ENCODE data around the gene MED15. TPM values are rescaled to one million over a fixed set of nuclear protein-coding genes. Genes with fewer than 3 reads are reported as not detected.

Gene MED15
- polyA plus RNA-seq, 6 donors from 2014 or later = 7.3 to 41.8 (median 17.1) TPM

- Mint-ChIP-seq H3K27ac (no peak overlapping the region), H3K27me3 (peaks cover 4 to 12% (median 8%) of the 10 kb centered on the region in 3 donors), H3K9me3 (no peaks in the 10 kb centered on the region), H3K36me3 (no peaks in the 10 kb centered on the region), H3K4me3 (no peak overlapping the region), H3K4me1 (peaks cover 0 to 9% (median 3%) of the 10 kb centered on the region in 3 donors)
- ATAC-seq (ENCODE audit: low read depth in 2 of 2) (no peak), DNase-seq (no peak)
Measured at GRCh38 chr22:20602609-20603164, 95.3 kb downstream of the MED15 start.

GRCh38 chr22:20604092-20604747 is 96.8 kb downstream of the MED15 start:
- Mint-ChIP-seq H3K27me3 (peaks cover 4 to 12% (median 8%) of the 10 kb centered on the region in 3 donors), H3K4me3 (no peak overlapping the region), H3K4me1 (peaks cover 0 to 9% (median 3%) of the 10 kb centered on the region in 3 donors), H3K27ac (no peak overlapping the region), H3K9me3 (no peaks in the 10 kb centered on the region), H3K36me3 (no peaks in the 10 kb centered on the region)
- ATAC-seq (ENCODE audit: low read depth in 2 of 2) = no peak
- DNase-seq = no peak

GRCh38 chr22:20604776-20605221 is 97.4 kb downstream of the MED15 start:
- DNase-seq (no peak), ATAC-seq (ENCODE audit: low read depth in 2 of 2) (no peak)
- no peaks in the 10 kb centered on the region for H3K9me3 Mint-ChIP-seq
- H3K27me3 Mint-ChIP-seq = peaks cover 4 to 13% (median 12%) of the 10 kb centered on the region in 3 donors
- no peaks in the 10 kb centered on the region for H3K36me3 Mint-ChIP-seq
- peaks cover 0 to 9% (median 3%) of the 10 kb centered on the region in 3 donors for H3K4me1 Mint-ChIP-seq
- no peak overlapping the region for H3K27ac Mint-ChIP-seq
- H3K4me3 Mint-ChIP-seq = peak overlapping the region in 1 of 8 donors; percentile 44

GRCh38 chr22:20605328-20605727 is 97.9 kb downstream of the MED15 start:
- H3K9me3 Mint-ChIP-seq = no peaks in the 10 kb centered on the region
- peak overlapping the region in 1 of 8 donors; percentile 44 for H3K4me3 Mint-ChIP-seq
- no peak for ATAC-seq (ENCODE audit: low read depth in 2 of 2)
- no peak for DNase-seq
- H3K27ac Mint-ChIP-seq = peak overlapping the region in 1 of 6 donors; percentile 82
- no peaks in the 10 kb centered on the region for H3K36me3 Mint-ChIP-seq
- H3K27me3 Mint-ChIP-seq = peaks cover 4 to 18% (median 7%) of the 10 kb centered on the region in 3 donors
- H3K4me1 Mint-ChIP-seq = peaks cover 0 to 9% (median 3%) of the 10 kb centered on the region in 3 donors

GRCh38 chr22:20606041-20606783 is 98.8 kb downstream of the MED15 start:
- DNase-seq (peak; percentile 38), ATAC-seq (ENCODE audit: low read depth in 2 of 2) (peak; percentile 80 to 87)
- Mint-ChIP-seq H3K27me3 (peaks cover 4 to 24% (median 5%) of the 10 kb centered on the region in 3 donors), H3K27ac (peak overlapping the region in 1 of 6 donors; percentile 82), H3K36me3 (no peaks in the 10 kb centered on the region), H3K9me3 (no peaks in the 10 kb centered on the region), H3K4me3 (no peak overlapping the region), H3K4me1 (peaks cover 0 to 9% (median 3%) of the 10 kb centered on the region in 3 donors)

- H3K4me3 Mint-ChIP-seq = no peak overlapping the region
- peaks cover 4 to 24% (median 10%) of the 10 kb centered on the region in 3 donors for H3K27me3 Mint-ChIP-seq
- no peak for ATAC-seq (ENCODE audit: low read depth in 2 of 2)
- H3K36me3 Mint-ChIP-seq = no peaks in the 10 kb centered on the region
- H3K27ac Mint-ChIP-seq = peak overlapping the region in 1 of 6 donors; percentile 51
- DNase-seq = no peak
- H3K4me1 Mint-ChIP-seq = peaks cover 0 to 9% (median 3%) of the 10 kb centered on the region in 3 donors
- H3K9me3 Mint-ChIP-seq = no peaks in the 10 kb centered on the region
Measured at GRCh38 chr22:20606784-20607128, 99.3 kb downstream of the MED15 start.

GRCh38 chr22:20607157-20607907 is 99.9 kb downstream of the MED15 start:
- no peak for DNase-seq
- no peaks in the 10 kb centered on the region for H3K36me3 Mint-ChIP-seq
- no peak overlapping the region for H3K4me3 Mint-ChIP-seq
- peaks cover under 1 to 19% (median 14%) of the 10 kb centered on the region in 3 donors for H3K27me3 Mint-ChIP-seq
- H3K27ac Mint-ChIP-seq = no peak overlapping the region
- no peak for ATAC-seq (ENCODE audit: low read depth in 2 of 2)
- no peaks in the 10 kb centered on the region for H3K9me3 Mint-ChIP-seq
- peaks cover 0 to 9% (median 3%) of the 10 kb centered on the region in 3 donors for H3K4me1 Mint-ChIP-seq

GRCh38 chr22:20610243-20610686 is 102.9 kb downstream of the MED15 start:
- H3K4me1 Mint-ChIP-seq = peaks cover 0 to 9% (median 3%) of the 10 kb centered on the region in 3 donors
- no peaks in the 10 kb centered on the region for H3K36me3 Mint-ChIP-seq
- H3K4me3 Mint-ChIP-seq = no peak overlapping the region
- peak overlapping the region in 1 of 6 donors; percentile 55 for H3K27ac Mint-ChIP-seq
- DNase-seq (no peak), ATAC-seq (ENCODE audit: low read depth in 2 of 2) (no peak)
- no peaks in the 10 kb centered on the region for H3K9me3 Mint-ChIP-seq
- H3K27me3 Mint-ChIP-seq = peaks cover 0 to 17% (median 14%) of the 10 kb centered on the region in 3 donors

GRCh38 chr22:20610757-20611156 is 103.3 kb downstream of the MED15 start:
- peak overlapping the region in 1 of 6 donors; percentile 90 for H3K27ac Mint-ChIP-seq
- H3K36me3 Mint-ChIP-seq = no peaks in the 10 kb centered on the region
- no peak overlapping the region for H3K4me3 Mint-ChIP-seq
- peaks cover 0 to 17% (median 10%) of the 10 kb centered on the region in 3 donors for H3K27me3 Mint-ChIP-seq
- no peak for ATAC-seq (ENCODE audit: low read depth in 2 of 2)
- H3K4me1 Mint-ChIP-seq = peaks cover 0 to 9% (median under 1%) of the 10 kb centered on the region in 3 donors
- no peaks in the 10 kb centered on the region for H3K9me3 Mint-ChIP-seq
- DNase-seq = no peak

- no peaks in the 10 kb centered on the region for H3K36me3 Mint-ChIP-seq
- ATAC-seq (ENCODE audit: low read depth in 2 of 2) (no peak), DNase-seq (no peak)
- H3K27me3 Mint-ChIP-seq = peaks cover 0 to 17% (median 10%) of the 10 kb centered on the region in 3 donors
- peaks cover 0 to 4% (median 0%) of the 10 kb centered on the region in 3 donors for H3K4me1 Mint-ChIP-seq
- H3K9me3 Mint-ChIP-seq = no peaks in the 10 kb centered on the region
- no peak overlapping the region for H3K27ac Mint-ChIP-seq
- no peak overlapping the region for H3K4me3 Mint-ChIP-seq
Measured at GRCh38 chr22:20611418-20611817, 104.0 kb downstream of the MED15 start.

GRCh38 chr22:20613301-20613700 is 105.9 kb downstream of the MED15 start:
- H3K27ac Mint-ChIP-seq = no peak overlapping the region
- H3K4me3 Mint-ChIP-seq = no peak overlapping the region

GRCh38 chr22:20615021-20615420 is 107.6 kb downstream of the MED15 start:
- no peaks in the 10 kb centered on the region for H3K4me1 Mint-ChIP-seq
- no peak for DNase-seq
- ATAC-seq (ENCODE audit: low read depth in 2 of 2) = no peak
- no peak overlapping the region for H3K27ac Mint-ChIP-seq
- peaks cover 0 to 10% (median 9%) of the 10 kb centered on the region in 3 donors for H3K27me3 Mint-ChIP-seq
- H3K9me3 Mint-ChIP-seq = no peaks in the 10 kb centered on the region
- H3K36me3 Mint-ChIP-seq = no peaks in the 10 kb centered on the region
- H3K4me3 Mint-ChIP-seq = no peak overlapping the region

More at GRCh38 chr22:20613301-20613700, 105.9 kb downstream of the MED15 start:
- H3K27me3 Mint-ChIP-seq = peaks cover 0 to 17% (median 10%) of the 10 kb centered on the region in 3 donors
- no peaks in the 10 kb centered on the region for H3K4me1 Mint-ChIP-seq
- no peaks in the 10 kb centered on the region for H3K36me3 Mint-ChIP-seq
- DNase-seq (no peak), ATAC-seq (ENCODE audit: low read depth in 2 of 2) (no peak)
- H3K9me3 Mint-ChIP-seq = no peaks in the 10 kb centered on the region
